ENCODE results near the gene SRPK1. TPM values are rescaled to one million over a fixed set of nuclear protein-coding genes. Genes with fewer than 3 reads are reported as not detected.

The SRPK1 gene
- total and polyA plus RNA-seq, 2 of the 8 experiments (the other 6 are each of a cell fraction or from before 2014, with no cell fraction given): 25.7 to 116 TPM

DNA sequence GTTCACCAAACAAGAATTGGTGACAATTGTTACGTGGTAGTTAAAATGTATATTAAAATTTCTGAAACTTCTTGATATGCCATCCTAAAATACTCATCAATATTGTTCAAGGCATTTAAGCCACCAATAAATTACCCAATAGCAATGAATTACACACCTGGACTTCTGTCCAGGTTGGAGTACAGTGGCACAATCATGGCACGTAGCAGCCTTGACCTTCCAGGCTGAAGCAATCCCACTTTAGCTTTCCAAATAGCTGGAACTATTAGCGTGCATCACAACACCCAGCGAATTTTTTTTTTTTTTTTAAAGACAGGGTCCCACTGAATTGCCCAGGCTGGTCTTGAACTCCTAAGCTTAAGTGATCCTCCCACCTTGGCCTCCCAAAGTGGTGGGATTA lies 17.2 kb downstream of the SRPK1 start:
- POLR2A ChIA-PET (ENCODE audit: partially characterized antibody): interaction anchor here (0.7 kb wide), 1 partner anchor 9 kb away, joined by 3 read pairs; no protein-coding TSS in a partner anchor
- Histone ChIP-seq H3K4ac (replicated peaks; ENCODE audit: insufficient read length, low read depth, low read length) (no peak overlapping the region), H3K23me2 (ENCODE audit: low read depth, low read length) (no peaks in the 10 kb centered on the region), H3K27ac (ENCODE audit: low read depth, low read length) (no peak overlapping the region), H3K23ac (ENCODE audit: insufficient read length) (no peak overlapping the region), H3K79me1 (ENCODE audit: low read depth, low read length) (peaks cover 4% of the 10 kb centered on the region), H4K5ac (ENCODE audit: insufficient read length, low read depth, low read length) (no peak overlapping the region), H2BK20ac (ENCODE audit: low read length) (no peak overlapping the region), H4K20me1 (replicated peaks in 1 of 2; ENCODE audit: control insufficient read depth in 1 of 2, insufficient read depth in 2 of 2, low read length in 2 of 2) (peaks cover 6 to 9% of the 10 kb centered on the region in 2 experiments), H2BK5ac (ENCODE audit: low read depth, low read length) (no peak overlapping the region), H3K36me3 (ENCODE audit: control insufficient read depth in 2 of 4, insufficient read depth in 4 of 4, low read length in 3 of 4) (peaks cover 0 to 13% (median 2%) of the 10 kb centered on the region in 4 experiments; a peak in 3 of 8 replicates), H3K4me1 (replicated peaks in 1 of 4; ENCODE audit: control insufficient read depth in 3 of 4, insufficient read depth in 4 of 4, low read length in 3 of 4) (no peaks in the 10 kb centered on the region), H3K9ac (replicated peaks in 1 of 4; ENCODE audit: extremely low read depth in 1 of 4, low read depth in 3 of 4, low read length in 3 of 4) (no peak overlapping the region), H3K18ac (ENCODE audit: extremely low read depth, low read length) (no peak overlapping the region), H3K56ac (replicated peaks; ENCODE audit: insufficient read length, low read depth, low read length) (no peak overlapping the region), H3K9me3 (ENCODE audit: insufficient read depth in 2 of 2, low read depth in 1 of 2, low read length in 1 of 2) (peaks cover 1 to 4% of the 10 kb centered on the region in 2 experiments), H4K91ac (replicated peaks; ENCODE audit: insufficient read length, low read length) (no peak overlapping the region), H3K79me2 (ENCODE audit: control insufficient read depth in 1 of 2, insufficient read depth in 2 of 2, low read length in 2 of 2) (peaks cover 3 to 94% of the 10 kb centered on the region in 2 experiments), H3K4me2 (ENCODE audit: insufficient read depth in 1 of 2, low read depth in 2 of 2, low read length in 2 of 2) (no peak overlapping the region), H3K27me3 (replicated peaks in 1 of 4; ENCODE audit: control insufficient read depth in 3 of 4, extremely low read depth in 1 of 4, insufficient read depth in 3 of 4, low read length in 3 of 4) (no peaks in the 10 kb centered on the region), H3K4me3 (ENCODE audit: extremely low read depth in 1 of 4, insufficient read depth in 2 of 4, low read depth in 3 of 4, low read length in 4 of 4) (no peak overlapping the region), H2AK5ac (ENCODE audit: low read depth, low read length) (no peak overlapping the region), H2BK120ac (replicated peaks; ENCODE audit: low read depth, low read length) (no peak overlapping the region), H2BK15ac (ENCODE audit: low read length) (no peak overlapping the region), H2AFZ (ENCODE audit: low read length) (no peak overlapping the region), H2BK12ac (ENCODE audit: low read depth, low read length) (no peak overlapping the region), H3K14ac (ENCODE audit: insufficient read length) (no peak overlapping the region), H4K8ac (ENCODE audit: extremely low read depth, insufficient read depth, low read length) (no peak overlapping the region)
- DNase-seq (ENCODE audit: low read depth in 1 of 2, low spot score in 2 of 2) (no peak), FAIRE-seq (no peak)
- 83% methylated on average over 4 of the region's 4 CpGs; no CpG with 5 or more reads in 1 of the 2 experiments for WGBS, 2 experiments (ENCODE audit: extremely low coverage in 1 of 2, insufficient coverage in 1 of 2, insufficient read length in 1 of 2, insufficient replicate concordance in 2 of 2, low coverage in 1 of 2, low lambda C conversion rate in 2 of 2, missing lambda C conversion rate in 1 of 2)
- TF ChIP-seq, protein P1, sequence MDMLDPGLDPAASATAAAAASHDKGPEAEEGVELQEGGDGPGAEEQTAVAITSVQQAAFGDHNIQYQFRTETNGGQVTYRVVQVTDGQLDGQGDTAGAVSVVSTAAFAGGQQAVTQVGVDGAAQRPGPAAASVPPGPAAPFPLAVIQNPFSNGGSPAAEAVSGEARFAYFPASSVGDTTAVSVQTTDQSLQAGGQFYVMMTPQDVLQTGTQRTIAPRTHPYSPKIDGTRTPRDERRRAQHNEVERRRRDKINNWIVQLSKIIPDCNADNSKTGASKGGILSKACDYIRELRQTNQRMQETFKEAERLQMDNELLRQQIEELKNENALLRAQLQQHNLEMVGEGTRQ (IDR thresholded peaks at IDR 0.05; ENCODE audit: low read length): no peak
- TF ChIP-seq SUZ12 (IDR thresholded peaks at IDR 0.05; ENCODE audit: low read length) (no peak), HDAC2 (IDR thresholded peaks at IDR 0.05; ENCODE audit: borderline replicate concordance in 1 of 2, low read depth in 2 of 2, low read length in 2 of 2) (no peak), MAFK (IDR thresholded peaks at IDR 0.05; ENCODE audit: low read depth, low read length) (no peak), KDM4A (IDR thresholded peaks at IDR 0.05; ENCODE audit: low read depth, low read length, severe bottlenecking) (no peak), SP1 (IDR thresholded peaks at IDR 0.05; ENCODE audit: low read depth, low read length) (no peak), TEAD4 (IDR thresholded peaks at IDR 0.05; ENCODE audit: low read depth, low read length) (no peak)
- CTCF ChIA-PET (ENCODE audit: partially characterized antibody): interaction anchor here (0.6 kb wide), 2 partner anchors 95 to 288 kb away, joined by 4 read pairs; no protein-coding TSS in a partner anchor
